Femur (tissue), 1 donor: ENCODE data around the gene PPP1R12B.
"Not testable (repeated sequence)": the region's sequence is repeated elsewhere in the genome, so short reads cannot be mapped to it uniquely, and the experiment has no call there.

Experiments used
- DNase-seq: peaks from one replicate; pipeline ENCODE4 v3.0.0-alpha.2; 2017

PPP1R12B gene

DNA sequence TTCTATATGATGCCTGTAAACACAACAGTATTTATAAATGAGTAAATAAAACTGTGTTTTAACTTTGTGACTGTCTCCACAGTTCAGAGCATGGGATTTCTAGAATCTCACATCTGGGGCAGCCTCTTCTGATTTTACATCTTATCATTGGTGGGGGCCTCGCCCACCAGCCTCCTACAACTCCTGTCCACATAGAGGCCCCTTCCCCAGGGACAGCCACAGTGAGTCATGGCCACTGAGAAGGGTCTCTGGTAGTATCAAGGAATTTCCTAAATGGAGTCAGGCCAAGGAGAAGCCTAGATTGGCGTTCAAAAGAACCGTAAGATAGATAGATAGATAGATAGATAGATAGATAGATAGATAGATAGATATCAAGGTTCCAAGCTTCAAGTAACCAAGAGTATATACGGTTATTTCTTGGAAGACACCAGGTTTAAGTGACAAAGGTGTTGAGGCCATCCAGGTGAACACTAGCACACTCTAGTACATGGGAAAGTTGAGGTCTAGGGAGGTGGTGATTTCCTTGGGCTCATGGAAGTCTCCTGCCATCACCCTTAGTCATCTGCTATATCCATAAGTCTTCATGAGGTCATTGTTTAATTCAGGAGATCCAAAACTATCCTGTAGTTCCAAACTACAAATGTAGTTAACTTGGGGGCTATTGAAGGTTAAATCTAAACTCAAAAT, 240.1 kb downstream of the PPP1R12B start:
- no peak for DNase-seq

DNA sequence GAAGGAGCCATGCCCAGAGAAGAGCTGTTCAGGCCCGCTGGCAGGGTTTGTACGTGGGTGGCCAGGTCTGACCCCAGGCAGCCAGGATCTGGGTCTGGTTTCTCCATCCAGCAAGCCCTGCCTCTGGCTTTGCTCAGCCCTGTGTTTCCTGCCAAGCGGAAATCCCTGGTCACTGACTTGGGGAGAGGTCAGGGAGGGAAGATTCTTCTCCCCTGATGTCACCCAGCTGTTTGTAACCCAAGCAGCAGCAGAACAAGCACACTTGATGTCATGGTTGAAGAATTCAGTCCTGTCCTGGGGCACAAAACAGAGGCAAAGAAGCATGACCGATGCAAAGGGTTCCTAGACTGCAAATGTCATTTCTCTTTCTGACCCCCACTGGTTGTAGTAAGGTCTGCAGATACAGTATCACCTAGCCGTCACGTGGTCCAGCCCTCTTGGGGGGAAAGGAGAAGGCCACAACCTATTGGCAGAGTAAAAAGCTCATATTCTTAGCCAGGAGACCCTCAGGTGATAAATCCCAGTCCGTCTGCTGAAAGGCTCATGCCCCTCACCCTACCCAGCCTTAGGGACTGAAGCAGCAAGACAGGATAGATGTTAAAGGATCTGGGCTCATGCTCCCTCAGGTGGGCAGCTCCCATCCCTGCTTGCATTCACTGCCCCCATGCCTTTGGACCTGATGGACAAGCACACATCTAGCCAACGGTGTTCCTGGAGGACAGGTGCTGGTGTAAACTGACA, 240.9 kb downstream of the PPP1R12B start:
- DNase-seq = peak; percentile 93

DNA sequence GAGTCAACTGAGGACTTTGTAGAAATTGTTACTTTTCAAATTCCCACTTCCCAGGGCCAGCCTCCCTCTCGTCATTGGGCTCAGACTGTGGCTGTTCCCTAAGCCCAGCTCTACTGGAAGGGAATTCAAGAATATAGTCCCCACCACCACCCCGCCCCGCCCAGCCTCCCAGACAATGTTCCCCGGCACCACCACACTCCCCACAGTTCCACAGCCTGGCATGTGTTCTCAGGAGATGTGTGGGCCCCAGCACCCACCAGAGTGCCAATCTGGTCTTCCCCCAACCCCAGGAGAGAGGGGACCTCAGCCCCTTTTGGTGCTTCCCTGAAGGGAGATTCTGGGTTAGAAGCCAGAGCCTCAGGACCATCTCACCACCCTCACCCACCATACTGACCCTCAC, 241.6 kb downstream of the PPP1R12B start:
- DNase-seq = no peak

DNA sequence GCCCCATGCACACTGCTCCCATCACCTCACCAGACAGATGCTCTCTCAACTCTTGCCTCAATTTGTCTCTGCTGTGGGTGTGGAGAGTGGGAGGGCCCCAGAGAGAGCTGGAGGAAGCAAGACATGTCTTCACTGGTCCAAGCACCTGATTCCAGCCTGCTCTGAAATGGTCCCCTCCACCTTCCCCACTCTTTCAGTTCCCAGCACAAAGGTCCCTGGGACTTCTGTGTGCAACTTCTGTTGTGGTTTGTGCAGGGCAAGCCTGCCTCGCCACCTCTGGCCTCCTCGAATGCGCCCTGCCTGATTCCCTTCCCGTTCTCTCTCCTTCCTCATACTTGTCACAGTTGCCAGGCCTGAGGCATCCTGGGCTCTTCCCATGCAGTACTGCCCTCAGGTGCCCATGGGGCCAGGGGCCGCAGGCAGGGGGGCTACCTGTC, 242.5 kb downstream of the PPP1R12B start:
- no peak for DNase-seq

DNA sequence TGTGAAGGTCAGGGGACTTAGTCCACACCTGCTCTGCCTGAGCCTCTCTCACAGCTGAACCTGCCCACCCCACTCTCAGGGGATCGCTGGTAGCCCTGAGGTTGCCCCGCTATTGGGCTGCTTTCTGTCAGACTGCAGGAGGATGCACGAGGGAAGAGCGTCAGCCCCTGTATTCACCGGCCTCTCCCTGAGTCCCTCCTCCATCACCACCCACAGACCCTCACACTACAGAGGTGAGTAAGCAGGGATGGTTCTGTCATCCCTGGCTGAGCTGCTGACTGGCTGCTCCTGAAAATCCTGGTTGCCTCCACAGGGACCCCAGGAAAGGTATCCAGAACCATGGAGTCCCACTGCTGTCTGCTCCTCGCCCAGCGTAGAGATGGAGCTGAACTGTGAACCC, 243.0 kb downstream of the PPP1R12B start:
- no peak for DNase-seq

DNA sequence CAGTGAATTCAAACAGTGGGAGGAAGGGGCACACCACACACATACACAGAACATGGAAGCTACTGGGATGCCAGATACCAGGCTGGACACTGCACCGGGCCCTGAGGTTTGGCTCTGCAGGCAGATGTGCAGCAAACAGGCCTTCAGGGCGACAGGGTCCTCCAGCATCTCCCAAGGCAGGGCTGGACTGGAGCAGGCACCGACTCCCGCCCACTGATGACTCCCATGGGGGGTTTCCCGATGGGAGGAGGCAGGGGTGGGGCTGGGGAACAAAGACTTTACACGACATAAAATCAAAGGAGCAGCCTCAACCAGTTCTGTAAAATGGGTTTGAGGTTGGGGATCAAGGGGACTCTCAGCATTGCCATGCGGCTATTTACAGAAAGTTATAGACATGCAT, 243.6 kb downstream of the PPP1R12B start:
- DNase-seq = no peak

DNA sequence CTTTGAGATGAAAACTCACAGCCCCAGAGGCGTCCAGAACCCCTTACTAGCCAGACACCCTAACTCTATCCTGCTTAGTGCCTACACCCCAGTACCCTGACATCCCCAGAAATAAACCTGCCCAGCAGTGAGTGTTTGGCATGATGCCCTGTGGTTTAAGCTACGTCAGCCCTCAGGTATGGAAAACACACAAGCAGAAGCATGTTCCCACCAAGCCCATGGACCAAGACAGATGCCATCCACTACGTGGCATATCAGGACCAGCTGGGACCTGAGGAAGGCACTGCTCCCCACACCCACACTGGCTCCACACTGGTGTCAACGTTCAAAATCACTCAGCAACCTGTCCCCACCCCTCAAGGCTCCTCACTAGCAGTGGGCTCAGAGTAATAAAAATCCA, 245.3 kb downstream of the PPP1R12B start:
- DNase-seq = no peak

DNA sequence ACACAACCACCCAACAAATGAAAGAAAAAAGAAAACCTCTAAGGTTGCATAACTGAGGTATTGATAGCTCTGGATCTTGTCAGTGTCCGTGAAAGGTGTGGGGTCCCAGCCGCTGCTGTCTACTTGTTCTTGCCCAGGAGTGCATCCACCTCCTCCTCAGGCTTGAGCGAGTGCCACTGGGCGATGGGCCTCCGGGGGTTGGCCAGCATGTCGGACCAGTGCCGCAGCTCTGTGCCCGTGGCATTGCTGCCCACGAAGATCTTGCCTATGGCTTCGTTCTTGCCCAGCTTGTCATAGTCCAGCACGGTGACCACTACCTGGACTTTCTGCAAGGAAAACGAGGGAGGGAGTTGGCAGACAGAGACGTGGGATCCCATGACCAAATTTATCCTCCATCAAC, 248.1 kb downstream of the PPP1R12B start:
- no peak for DNase-seq

DNA sequence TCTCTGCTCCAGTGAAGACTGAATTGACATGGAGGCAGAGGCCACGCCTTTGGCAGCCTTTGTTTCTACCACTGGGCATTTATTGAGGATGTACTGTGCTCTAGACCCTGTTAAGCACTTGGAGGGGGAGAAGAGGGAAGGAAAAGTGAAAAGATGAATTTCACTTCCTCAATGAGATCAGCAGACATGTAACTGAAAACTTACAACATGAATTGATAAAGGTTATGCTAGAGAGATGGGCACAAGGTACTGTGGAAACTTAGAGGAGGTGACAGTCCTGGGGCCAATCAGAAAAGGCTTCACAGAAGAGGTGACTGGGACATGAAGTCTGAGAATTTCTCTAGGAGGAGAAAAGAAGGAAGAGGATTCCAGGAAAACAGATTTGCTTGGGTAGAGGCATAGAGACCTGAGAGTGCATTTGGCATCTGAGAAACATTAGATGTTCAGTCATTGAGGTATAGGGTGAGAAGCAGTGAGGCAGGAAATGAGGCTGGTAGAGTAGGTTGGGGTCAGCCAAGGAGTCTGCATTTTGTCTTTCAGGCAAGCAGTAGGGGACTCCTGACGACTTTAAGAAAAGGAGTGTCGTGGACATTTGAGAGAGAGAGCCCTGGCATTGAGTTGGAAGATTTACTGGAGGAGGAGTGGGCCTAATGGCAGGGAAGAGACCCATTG, 248.7 kb downstream of the PPP1R12B start:
- no peak for DNase-seq

DNA sequence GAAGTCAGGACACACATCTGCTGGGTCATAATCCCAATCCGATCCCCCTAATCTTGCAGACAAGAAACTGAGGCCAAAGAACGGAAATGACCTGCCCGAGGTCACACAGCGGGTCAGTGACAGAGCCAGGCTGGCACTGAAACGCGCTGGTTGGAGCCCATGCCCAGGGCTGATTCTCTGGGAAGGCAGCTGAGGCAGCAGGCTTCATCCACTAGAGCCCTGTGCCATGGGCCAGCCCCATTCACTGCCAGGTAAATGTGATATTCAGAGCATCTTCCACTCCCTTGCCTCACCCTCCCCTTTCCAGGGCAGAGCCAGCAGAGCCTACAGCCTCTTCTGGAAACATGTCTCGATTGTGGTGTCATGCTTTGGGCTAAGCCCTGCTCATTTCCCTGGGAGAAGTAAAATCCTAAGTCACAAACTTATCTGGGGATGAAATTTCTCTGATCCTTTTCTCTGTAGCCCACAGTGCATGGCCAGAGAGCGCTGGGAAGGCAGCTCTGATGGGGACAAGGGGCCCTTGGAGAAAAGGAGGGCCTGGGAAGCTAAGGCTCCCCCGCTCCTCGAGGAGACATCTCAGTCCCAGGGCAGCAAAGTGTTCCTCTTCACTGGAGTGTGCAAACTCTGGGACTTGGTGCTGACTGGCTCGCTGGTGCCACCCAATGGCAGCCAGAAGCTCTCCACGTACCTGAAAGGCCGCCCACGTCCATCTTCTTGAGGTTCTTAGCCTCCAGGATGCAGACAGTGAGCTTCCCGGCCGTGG, 251.4 kb downstream of the PPP1R12B start:
- peak; percentile 81 for DNase-seq

DNA sequence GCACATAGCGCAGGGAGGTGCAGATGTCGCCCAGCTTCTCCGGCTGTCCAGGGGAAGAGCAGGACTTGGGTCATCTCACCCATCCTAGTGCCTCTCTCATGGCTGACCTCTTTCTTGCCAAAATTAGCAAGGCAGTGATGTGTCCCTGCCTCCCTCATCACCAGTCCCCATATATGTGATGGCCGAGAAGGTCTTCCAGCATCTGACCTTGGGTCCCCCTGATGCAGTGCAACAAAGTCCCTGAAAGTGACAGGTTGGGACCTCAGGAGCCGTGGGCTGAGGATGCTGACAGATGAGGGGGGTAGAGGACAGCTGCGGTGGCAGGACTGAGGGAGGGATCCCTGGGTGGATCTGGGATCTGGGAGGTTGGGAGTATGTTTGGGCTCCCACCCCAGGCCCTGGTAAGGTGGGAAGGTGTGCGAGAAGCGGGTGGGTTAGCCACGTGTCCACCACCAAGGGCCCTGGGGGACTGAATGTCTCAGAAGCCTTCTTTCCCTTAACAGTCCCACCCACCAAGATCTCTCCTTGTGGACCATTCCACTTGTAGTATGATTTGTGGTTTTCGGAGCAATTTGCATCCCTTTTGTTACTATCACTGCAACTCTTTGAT, 252.0 kb downstream of the PPP1R12B start:
- DNase-seq = no peak

DNA sequence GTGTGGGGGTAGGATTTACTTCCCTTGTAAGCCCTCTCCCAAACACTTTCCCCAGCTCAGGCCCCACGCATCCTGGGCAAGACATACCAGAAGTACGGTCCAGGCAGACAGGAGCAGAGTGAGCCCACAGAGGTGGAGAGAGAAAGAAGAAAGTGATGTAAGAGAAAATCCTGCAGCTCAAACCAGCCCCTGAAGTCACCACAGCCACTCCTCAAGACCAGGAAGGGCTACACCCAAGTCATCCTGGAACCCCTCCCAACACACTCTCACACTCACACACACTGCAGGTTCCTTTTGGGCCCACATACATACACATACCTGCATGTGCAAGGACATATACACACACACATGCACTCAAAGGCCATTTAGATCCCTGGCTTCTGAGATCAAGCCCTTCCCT, 254.9 kb downstream of the PPP1R12B start:
- DNase-seq = no peak

DNA sequence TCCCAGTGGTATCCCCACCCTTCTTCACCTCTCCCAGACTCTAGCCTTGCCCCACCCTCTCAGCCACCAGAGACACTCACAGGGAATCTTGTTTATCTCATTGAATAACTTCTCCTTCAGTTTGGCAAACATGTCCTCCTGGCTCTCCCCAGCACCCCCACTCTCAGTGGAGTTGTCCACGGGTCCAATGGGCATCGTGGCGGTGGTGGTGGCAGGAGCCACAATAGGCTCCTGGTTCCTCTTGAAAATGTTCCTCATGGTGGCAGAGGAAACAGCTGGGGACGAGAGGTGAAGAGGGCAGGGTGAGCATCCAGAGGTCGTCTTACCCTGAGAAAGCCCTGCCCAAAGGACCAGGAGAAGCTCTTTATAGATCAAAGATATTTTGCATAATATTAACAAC, 257.0 kb downstream of the PPP1R12B start:
- no peak for DNase-seq

DNA sequence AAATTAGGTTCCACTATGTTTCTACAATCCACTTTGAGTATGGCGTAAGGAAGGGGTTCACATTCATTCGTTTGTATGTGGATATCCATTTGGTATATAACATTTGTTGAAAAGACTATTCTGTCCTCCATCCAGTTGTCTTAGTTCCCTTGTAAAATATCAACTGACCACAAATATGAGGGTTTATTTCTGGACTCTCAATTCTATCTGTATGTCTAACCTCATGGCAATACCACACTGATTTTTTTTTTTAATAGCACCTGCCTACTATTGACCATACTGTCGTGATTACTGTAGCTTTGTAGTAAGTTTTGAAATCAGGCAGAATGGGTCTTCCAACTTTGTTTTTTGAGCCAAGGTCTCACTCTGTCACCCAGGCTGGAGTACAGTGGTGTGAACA, 263.5 kb downstream of the PPP1R12B start:
- DNase-seq = not testable (repeated sequence)

DNA sequence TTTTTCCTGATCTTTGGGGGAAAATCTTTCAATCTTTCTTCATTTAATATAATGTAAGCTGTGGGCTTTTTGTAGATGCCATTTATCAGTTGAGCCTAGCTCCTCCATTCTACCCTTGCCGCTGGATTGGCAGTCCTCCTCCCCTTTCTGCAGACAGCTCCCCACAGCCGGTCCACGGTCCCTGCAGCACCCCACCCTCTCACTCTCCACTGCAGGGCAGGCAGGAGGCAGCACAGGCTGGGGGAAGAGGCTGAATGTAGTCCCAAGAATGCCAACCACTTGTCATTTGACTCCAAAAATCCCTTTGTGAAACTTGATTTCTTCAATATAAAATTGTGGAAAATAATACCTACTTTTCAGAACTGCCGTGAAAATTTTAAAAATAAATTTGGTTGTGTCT, 265.1 kb downstream of the PPP1R12B start:
- no peak for DNase-seq

DNA sequence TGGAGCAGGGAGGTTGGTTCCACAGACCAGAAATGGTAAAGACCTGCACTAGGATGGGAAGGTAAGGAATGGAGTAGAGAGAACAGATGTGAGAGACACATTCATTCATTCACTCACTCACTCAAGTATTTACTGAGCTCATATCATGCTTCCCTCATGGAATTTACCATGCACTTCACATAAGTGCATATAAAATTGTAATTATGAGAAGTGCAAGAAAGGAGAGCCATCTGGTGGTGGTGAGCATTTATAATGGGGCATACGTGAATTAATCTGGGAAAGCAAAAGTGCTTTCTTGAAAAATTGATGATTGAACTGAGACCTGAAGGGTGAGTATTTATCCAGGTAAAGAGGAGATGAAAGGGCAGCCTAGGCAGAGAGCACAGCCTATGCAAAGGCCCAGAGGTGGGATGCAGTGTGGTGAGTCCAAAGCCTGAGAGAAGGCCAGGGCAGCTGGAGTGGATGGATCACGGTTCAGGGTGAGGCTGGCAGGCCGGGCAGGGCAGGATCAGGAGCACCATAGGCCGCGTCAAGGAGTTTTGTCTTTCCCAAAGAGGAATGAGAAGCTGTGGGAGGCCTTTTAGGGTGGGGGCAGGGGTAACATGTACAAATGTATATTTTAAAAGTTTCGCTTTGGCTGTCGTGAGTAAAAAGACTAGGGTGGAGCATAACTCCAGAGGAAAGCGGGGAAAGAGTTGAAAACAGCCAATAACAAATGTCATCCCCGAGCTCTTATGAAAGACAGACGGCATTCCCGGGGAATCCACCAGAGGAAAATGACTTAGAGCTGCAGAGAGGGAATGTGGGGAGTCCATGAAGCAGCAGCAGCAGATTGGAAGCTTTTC, 266.1 kb downstream of the PPP1R12B start:
- DNase-seq = not testable (repeated sequence)

DNA sequence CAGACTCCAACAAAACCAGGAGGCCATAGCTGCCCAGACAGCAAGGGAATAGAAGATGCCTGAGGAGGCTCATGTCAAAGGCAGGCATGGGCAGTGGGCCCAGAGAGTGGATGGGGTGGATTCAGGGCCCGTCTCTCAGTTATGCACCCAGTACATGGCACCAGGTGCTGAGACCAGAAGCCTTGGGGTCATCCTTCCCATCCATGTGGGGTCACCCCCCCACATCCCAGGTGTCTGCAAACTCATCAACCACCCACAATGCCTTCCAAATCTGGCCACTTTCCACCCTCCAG, 266.7 kb downstream of the PPP1R12B start:
- DNase-seq = not testable (repeated sequence)

DNA sequence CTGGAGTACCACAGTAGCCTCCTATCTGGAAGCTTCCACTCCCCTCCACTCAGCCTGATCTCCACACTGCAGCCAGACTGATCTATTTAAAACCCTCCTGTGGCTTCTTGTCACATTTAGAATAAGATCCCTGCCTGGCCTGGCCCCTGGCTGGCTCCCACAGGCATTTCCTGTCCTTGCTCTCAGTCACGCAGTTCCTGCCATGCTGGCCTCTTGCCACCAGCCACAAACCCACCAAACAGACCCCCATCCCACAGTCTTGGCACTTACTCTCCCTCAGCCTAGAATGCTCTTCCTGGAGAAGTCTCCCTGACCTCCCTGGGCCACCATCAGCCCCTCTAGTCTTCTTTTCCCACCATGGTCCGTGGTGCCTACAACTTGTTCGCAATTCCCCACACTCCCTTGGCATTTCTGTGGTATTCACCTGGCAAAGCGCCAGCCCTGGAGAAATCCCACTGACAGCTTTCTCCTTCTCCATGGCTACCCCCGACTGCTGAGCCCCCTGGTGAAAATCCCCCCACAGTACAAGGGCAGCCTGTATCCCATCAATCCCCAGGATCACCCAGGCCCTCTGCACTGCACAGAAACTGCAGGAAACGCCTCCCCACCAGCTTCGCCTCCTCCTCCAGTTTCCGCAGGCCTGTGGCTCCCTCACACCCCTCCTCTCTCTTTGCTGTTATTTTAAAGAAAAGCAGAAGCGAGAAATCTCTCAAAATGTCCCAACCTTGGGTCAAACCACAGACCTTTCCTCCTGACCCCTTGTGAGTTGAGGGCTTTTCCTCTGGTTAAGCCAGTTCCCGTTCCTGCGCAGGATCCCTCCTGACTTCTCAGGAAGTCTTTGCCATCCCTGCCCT, 267.2 kb downstream of the PPP1R12B start:
- DNase-seq = peak; percentile 73

DNA sequence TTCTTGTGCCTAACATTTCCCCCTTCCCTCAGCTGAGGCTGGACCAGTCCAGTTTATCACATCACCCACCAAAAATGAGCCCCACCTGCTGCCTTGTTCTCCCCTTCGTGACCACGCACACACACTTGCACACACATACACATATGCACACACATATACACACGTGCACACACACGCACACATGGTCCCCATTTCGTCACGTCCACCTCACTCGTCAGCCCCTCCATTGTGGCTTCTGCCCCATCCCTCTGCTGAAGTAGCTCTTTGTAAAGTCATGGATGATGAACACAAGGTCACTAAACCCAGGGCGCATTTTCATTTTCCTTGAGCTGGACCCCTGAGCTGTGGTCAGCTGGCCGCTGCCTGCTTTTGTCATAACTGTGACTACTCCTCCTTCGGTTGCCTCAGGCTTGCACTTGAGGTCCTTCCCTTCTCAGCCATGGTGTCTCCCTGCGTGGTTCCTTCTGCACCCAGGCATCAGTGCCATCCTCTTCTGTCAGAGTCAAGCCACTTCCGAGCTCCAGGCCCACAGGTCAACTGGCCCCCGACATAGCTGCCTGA, 267.9 kb downstream of the PPP1R12B start:
- no peak for DNase-seq

DNA sequence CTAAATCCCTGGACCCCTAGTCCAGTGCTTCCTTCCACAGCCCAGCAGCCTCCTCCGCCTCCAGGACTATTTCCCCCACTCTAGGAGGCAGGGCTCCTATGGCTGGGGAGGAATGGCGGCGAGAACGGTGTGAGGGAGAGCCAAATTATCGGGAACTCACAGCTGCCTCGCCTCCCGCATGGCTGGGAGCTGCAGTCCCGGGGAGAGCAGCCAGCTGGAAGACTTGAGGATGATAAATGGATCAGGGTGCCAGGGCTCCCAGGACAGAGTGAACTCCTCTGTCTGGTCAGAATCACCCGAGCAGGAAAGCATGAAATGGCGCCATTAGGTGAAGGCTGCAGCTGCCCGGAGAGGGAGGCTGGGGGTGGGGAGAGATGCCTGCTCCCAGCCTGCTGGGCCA, 270.5 kb downstream of the PPP1R12B start:
- not testable (repeated sequence) for DNase-seq

DNA sequence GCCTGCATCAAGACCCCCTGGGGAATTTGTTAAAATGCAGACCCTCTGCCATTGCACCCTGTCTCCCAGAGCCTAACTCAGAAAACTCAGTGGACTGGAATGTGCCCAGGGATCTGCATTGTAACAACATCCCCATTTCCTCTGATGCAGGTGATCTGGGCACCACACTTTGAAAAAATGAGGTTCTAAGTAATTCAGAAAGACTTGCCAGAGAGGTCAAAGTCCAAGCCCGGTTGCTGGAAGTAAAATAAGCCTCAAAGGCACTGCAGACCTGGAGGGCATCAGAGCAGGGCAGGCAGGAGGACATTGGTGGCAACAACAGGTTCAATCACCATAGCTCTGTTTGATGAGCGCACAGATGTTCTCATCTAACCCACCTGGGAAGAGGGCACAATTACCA, 271.0 kb downstream of the PPP1R12B start:
- no peak for DNase-seq
